ENCODE measurements around the gene ELMOD3.
"Not testable (repeated sequence)": the region's sequence is repeated elsewhere in the genome, so short reads cannot be mapped to it uniquely, and the experiment has no call there.

ELMOD3 gene

DNA sequence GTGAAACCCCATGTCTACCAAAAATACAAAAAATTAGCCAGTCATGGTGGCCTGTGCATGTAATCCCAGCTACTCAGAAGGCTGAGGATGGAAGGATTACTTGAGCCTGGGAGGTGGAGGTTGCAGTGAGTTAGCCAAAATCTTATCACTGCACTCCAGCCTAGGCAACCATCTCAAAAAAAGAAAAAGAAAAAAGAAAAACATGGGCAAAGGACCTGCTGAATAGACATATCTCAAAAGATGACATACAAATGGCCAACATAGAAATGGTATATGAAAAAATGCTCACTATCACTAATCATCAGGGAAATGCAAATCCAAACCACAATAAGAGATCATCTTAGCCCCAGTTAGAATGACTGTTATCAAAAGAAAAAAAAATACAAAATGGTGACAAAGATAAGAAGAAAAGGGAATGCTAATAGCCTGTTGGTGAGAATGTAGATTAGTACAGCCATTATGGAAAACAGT lies 25.4 kb upstream of the ELMOD3 start:
- no peak for DNase-seq (ENCODE audit: low read depth in 2 of 2)

DNA sequence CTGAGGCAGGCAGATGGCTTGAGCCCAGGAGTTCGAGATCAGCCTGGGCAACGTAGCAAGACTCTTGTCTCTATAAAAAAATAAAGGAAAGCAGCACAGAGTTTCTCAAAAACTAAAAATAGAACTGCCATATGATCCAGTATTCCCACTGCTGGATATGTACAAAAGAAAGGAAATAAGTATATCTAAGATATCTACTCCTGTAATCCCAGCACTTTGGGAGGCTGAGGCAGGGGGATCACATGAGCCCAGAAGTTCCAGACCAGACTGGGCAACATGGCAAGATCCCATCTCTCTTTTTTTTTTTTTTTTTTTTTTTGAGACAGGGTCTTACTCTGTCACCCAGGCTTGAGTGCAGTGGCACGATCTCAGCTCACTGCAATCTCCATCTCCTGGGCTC lies 24.9 kb upstream of the ELMOD3 start:
- not testable (repeated sequence) for DNase-seq (ENCODE audit: low read depth in 2 of 2)

DNA sequence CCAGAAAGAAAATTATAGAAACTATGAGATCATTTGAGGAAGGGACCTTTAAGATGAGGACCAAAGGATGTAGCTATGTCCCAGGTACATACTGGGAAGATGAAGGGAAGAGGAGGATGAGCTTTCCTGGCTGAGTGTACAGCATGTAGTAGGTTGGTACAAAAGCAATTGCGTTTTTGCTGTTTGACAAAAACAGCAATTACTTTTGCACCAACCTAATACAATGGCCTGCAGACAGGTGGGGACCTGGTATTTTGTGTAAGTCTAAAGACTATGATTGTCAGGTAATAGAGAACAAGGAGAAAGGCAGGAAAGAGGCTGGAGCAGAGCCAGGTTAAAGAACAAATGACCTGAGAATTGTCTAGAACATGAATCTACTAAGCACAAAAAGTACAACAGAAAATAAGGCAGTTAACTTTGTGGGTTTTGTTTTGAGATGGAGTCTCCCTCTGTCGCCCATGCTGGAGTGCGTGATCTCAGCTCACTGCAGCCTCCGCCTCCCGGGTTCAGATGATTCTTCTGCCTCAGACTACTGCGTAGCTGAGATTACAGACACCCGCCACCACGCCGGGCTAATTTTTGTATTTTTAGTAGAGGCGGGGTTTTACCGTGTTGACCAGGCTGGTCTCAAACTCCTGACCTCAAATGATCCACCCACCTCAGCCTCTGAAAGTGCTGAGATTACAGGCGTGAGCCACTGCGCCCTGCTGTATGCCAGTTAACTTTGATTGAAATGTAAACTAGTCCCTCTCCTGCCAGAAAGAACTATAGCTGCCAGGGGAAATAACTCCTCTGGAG lies 23.5 kb upstream of the ELMOD3 start:
- DNase-seq (ENCODE audit: low read depth in 2 of 2) = no peak

DNA sequence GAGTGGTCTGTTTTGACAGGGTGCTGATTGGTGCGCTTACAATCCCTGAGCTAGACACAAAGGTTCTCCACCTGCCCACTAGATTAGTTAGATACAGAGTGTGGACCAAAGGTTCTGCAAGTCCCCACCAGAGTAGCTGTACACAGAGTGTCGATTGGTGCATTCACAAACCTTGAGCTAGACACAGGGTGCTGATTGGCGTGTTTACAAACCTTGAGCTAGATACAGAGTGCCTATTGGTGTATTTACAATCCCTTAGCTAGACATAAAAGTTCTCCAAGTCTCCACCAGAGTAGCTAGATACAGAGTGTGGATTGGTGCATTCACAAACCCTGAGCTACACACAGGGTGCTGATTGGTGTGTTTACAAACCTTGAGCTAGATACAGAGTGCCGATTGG lies 20.7 kb upstream of the ELMOD3 start:
- not testable (repeated sequence) for DNase-seq (ENCODE audit: low read depth in 2 of 2)

DNA sequence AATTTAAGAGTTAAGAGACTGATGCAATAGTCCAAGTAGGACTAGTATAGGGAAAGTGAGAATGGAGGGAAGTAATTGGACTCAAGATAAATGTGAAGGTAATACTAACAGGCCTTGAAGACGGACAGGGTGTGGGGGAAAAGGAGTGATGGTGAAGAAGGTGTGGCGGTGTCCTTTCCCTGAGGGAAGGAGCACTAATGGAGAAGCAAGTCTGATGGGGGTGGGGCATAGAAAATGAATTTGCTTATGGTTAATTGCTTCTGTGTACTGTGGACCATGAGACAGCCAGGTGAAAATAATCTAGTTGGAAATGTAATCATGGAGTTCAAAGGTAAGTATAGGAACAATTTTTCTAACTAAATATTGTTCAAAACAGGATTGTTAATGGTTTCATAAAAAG lies 19.6 kb upstream of the ELMOD3 start:
- no peak for DNase-seq (ENCODE audit: low read depth in 2 of 2)

DNA sequence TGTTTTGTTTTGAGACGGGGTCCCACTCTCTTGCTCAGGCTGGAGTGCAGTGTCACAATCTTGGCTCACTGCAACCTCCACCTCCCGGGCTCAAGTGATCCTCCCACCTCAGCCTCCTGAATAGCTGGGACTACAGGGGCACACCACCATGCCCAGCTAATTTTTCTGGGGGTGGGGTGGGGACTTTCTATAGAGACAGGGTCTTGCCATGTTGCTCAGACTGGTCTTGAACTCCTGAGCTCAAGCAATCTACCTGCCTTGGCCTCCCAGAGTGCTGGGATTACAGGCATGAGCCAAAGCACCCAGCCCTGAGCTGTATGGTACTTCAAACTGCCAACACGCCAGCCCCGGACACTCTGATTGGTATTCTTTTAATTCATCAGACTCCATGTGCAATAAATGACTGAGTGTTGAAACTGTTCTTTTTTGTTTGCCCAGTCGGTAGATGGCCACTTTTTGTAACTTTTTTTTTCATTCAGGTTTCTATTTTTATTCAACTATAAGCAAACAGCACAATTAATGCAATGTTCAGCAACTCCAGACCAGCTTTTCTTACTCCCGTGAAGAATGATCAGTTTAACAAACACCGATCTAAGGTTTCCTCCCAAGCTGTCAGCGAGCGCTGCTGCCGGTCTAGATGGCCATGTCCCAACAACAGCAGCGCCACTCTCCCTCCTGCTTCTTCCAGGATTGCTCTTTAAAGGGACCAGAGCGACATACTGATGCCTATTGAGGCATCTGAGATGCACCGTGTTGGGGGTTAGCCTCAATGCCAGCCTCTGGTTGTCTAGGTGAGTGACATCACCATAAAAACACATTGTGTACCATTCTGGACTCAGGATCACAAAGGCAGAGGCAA lies 14.3 kb upstream of the ELMOD3 start:
- DNase-seq (ENCODE audit: low read depth in 2 of 2) = no peak

DNA sequence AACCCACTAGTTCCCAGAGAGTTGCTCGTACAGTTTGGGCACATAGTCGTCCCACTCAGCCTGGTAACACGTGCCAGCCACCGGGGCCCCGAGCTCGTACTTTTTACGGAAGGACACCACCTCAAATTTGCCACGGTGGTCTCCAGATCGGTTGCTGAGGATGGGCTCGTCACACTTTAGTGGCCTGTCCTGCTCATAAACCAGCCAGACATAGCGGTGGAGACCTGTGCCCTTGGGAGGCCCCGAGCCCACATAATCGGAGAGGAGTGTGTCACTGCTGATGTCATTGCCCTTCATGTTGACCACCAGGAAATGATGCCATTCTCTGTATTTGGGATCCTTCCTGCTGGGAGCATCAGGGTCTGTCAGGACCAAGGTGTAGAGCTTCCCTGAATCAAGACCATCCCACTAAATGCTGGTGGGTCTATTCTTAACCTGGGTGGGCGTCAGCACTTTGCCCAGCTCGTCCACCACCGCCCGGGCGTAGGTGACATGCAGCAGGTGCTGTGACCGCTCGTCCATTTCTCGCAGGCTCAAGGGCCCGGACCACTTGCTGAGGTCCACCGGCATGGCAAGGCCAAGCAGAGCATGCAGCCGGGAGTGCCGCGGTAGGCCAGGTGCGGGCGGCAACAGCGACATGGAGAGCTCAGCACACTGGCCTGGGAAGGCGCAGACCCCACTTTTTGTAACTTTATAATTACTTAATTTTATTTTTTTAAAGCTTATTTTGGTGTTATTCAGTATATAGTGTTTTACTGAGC lies 13.1 kb upstream of the ELMOD3 start:
- DNase-seq (ENCODE audit: low read depth in 2 of 2) = no peak

DNA sequence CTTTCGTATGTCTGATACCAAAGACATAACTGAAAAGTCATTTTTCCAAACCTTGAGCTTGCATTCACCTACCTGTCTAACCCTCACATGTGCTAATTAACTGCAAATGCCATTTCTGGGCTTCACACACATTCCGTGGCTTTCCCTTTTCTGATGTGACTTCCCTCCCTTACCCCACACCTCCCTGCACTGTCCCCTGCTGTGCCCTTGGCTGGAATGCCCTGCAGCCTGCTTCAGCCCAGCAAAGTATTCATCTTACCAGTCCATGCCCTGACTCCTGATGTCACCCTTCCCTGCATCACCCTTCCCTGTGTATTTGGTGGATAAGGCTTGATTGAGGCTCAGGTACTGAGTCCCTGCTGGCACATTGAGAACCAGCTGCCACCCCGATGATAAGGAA lies 12.4 kb upstream of the ELMOD3 start:
- DNase-seq (ENCODE audit: low read depth in 2 of 2) = no peak

DNA sequence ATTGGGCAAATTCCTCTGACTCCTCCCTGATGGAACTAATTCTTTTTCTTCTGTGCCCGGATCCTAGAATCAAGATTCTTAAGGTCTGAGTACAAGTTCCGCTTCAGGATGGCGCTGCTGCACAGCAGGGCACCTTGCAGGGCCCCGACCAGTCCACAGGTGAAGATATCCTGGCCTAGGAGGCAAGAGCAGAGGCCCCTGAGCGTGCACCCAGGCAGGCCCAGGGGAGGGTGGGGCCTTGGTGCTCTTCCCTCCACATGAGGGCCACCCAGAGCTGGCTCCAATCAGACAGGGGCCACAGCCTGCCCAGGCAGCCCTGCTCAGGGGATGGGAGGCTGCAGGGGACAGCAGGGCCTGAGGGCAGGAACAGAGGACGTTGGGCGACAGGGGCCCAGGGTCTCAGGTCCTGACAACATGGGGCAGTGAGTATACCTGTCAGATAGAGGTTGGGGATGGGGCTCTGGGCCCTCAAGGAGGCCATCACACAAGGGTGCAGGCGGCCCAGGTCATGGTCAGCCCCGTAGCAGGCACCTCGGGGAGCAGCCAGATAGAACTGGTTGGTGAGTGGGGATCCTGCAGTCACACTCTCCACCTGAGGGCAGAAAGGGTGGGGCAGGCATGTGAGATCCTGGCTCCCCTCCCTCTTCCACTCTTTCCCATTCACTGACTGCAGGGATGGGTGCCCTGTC lies 11.2 kb upstream of the ELMOD3 start:
- DNase-seq (ENCODE audit: low read depth in 2 of 2) = not testable (repeated sequence)

DNA sequence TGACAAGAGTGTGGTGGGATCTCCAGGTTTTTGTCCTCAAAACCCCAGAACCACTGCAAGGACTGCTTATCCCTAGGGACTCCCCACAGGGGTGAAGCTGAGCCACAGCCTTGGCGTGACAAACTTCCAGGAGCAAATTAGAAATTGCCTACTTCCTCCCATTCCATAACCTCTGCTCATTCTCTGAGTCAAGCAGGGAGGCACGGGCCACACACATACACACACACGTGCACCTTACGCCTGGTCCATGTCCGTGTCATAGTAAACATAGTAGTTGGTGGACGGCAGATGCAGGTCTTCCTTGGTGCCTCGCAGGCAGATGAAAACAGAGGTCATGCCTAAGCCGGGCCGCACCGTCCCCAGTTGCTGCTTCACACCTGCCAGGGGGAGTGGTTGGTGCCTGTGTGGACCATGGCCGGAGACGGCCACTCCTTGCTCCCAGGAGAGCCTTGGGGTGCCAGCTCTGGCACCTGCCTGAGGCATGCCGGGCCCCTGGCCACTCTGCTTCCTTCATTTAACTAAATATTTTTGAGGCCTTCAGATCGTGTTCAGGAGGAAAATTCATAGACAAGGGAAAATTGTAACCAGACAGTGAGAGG lies 10.1 kb upstream of the ELMOD3 start:
- no peak for DNase-seq (ENCODE audit: low read depth in 2 of 2)

DNA sequence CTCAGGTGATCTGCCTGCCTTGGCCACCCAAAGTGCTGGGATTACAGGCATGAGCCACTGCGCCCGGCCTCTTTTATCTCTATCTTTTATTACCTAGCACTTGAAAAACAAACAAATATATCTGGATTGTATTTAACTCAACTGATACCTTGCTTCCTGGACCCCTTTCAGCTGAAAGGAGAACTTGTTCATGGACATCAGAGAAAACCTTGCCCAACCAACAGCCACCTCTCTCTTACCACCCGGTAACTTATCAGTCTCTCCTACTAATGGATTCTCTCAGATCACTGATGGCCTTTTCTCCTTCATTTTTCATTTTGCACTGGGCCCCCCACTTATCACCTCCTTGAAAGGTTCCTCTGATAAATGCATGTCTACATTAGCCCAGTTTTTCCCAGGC lies 7.0 kb upstream of the ELMOD3 start:
- no peak for DNase-seq (ENCODE audit: low read depth in 2 of 2)

DNA sequence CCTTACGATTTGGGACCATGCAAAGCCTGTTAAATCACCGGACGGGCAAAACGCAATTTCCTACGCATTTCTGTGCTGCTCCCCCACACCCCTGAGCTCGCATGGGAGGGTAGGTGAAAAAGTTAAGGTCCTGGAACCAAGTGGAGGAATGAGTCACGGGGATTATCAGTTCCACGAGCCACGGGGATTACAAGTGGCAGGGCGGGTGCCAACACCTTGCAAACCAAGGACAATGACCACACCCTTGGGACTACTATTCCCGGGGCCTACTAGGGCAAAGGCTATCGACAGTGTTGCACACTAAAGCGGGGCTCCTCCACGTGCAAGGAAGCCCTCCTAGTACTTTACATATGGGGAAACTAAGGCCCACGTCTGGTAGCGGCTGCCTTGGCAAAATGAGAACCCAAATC lies 688 bp upstream of the ELMOD3 start:
- no peak for DNase-seq (ENCODE audit: low read depth in 2 of 2)

DNA sequence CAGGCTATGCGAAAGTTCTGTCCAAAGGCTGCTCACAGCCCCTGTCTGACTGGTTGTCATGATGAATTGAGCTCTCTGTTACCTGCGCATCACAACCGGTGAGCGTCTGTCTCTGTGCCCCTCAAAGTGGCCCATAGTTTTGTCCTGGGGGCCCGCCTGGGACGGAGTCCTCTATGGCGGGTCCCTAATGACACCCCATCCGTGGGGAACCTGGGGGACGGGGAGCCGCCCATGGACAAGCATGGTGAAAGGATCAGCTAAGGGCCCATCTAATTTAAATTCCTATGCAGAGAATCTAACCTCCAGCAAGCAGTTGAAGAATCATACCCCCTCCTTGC lies 473 bp downstream of the ELMOD3 start:
- DNase-seq (ENCODE audit: low read depth in 2 of 2) = no peak

DNA sequence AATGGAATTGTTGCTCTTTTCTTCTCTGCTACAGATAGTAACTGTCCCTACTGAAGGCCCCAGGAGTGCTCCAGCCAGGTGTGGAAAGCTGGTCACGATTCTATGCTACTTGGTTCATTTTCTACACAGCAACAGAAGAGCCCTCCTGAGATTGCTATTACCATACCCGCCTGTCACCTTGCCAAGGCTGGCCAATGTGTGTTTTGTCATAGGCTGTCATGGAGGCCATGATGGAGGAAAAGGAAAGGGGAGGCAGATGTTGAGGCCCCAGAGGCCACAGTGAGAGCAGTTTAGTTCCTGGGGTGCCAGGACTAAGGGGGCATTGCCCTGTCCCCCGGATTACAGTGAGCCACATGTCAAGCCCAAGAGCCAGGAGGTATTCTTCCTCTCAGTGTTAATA lies 952 bp downstream of the ELMOD3 start:
- DNase-seq (ENCODE audit: low read depth in 2 of 2) = no peak

DNA sequence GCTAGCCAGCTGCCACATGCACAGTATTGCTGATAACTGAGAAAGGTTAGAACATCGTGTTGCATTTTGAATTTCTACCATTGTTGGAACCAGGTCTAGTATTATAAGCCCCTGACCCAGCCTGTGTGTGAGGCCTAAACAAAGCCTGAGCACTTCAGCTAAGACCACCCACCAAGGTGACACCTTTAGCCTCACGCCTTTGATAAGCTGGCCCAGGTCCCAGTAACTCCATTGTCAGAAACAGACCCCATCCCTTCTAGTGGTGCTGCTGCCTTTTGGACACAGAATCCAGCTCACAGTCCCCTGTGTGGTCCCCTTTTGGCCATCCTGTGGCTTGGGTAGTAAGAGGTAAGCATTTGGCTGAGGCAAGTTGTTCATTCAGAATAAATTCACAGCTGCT lies 1.6 kb downstream of the ELMOD3 start:
- no peak for DNase-seq (ENCODE audit: low read depth in 2 of 2)

DNA sequence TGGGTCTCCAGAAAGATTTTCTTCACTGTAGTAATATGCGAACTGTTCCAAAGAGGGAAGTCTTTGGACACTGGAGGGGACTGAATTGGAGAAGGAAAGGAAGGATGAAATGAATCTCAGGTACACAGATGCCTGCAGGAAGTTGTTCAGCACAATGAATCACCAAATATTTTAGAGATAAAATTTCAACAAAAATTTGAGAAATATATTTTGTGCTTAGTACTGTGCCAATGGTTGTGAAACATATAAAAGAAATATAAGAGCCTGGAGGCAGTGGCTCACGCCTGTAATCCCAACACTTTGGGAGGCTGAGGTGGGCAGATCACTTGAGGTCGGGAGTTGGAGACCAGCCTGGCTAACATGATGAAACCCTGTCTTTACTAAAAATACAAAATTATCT lies 3.2 kb downstream of the ELMOD3 start:
- no peak for DNase-seq (ENCODE audit: low read depth in 2 of 2)

DNA sequence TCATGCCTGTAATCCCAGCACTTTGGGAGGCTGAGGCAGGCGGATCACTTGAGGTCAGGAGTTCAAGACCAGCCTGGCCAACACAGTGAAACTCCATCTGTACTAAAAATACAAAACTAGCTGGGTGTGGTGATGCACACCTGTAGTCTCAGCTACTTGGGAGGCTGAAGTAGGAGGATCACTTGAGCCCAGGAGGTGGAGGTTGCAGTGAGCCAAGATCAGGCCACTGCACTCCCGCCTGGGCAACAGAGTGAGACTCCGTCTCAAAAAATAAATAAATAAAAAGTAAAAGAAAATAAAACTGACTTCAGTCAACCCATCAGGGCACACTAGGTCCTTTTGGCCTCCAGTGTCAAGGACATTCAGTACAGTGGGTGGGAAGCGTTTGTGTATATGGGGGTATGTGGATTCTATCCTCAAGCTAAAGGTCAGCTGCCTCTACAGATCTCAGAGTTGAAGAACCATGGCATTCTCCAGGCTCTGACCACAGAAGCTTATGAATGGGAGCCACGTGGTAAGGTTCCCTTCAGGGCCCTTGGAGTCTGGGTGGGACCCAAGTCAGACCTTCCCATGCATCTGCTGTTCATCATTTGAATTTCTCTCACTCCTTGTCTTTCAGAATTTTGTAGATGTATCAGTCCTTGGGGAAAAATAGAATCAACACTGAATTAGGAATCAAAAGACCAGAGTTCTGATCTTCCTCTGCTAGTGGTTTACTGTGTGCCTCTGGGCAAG lies 8.3 kb downstream of the ELMOD3 start:
- DNase-seq (ENCODE audit: low read depth in 2 of 2) = not testable (repeated sequence)

DNA sequence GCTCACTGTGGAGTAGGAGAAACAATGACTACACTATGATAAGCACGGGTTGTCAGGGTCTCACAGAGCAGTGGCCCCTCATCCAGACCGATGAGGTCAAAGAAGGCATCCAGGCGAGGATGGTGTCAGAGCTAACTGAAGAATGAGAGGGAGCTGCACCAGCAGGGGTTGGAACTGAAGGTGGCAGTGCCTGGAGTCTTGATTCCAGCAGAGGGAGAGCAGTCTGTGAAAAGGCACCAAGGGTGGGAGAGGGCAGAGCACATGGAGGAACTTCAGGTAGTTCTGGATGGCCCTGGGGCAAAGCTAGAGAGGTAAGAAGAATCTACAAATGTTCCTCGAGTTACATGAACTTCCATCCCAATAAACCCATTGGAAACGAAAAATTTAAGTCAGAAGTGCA lies 12.6 kb downstream of the ELMOD3 start:
- DNase-seq (ENCODE audit: low read depth in 2 of 2) = no peak

DNA sequence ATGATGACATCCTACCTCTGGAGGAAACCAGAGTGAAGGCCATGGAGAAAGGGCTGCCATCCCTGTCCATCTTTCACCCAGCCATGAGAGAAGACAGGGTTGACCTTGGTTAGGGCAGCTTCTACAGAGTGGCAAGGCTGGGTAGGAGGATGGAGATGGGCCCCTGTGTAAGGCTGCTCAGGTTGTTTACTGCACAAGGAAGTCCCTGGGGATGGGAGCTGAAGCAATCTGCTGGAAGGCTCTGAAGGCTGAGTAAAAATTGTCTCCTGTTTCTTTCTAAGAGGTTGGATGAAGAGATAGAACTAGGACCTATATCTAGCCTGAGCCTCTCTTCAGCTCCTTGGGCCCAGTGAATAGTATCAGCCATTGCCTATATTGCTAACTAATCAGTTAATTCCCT lies 14.4 kb downstream of the ELMOD3 start:
- no peak for DNase-seq (ENCODE audit: low read depth in 2 of 2)

DNA sequence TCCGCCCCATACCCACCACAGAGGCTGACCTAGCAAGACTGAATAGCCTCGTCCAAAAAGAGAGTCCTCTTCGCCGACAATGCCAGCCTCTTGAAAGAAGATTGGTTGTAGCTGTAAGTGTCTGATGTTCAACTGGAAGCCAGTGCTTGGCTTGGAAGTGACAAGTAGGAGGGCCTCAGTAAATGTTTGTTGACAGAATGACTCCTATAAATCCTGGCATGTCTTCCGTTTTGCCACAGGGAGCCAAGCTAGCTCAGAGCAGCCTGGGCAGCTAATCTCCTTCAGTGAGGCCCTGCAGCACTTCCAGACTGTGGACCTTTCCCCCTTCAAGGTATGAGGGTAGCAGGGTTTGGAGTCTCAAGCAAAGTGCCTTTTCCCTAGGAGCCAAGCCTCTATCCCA lies 14.9 kb downstream of the ELMOD3 start:
- DNase-seq (ENCODE audit: low read depth in 2 of 2) = no peak

DNA sequence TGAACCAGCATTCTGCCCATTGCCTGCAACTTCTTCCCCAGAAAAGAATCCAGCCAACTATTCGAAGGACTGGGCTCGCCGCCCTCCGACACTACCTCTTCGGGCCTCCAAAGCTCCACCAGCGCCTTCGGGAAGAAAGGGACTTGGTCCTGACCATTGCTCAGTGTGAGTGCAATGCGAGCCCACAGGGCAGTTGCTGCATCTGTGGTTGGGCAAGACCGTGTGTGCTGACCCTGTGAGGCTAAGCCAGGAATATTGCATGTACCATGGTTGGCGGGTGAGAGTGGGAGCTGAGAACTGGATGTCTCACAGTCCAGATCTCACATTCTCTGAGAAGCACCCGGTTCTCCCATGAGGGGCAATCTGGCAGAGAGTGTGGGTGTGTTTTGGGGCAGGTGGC lies 16.5 kb downstream of the ELMOD3 start:
- no peak for DNase-seq (ENCODE audit: low read depth in 2 of 2)
